Gastrocnemius medialis (tissue), 4 donors: ENCODE measurements around the gene SLC6A17.

ENCODE experiments used
- CTCF ChIP-seq, 5 experiments: fragments of 450-650 bp in 3 of 5; fragments of 200-600 bp in 2 of 5; sonication (generic) in 2 of 5; IDR thresholded peaks in 4 of 5; conservative IDR thresholded peaks in 1 of 5; 1 replicate in 4 of 5; 2 replicates in 1 of 5; pipeline ENCODE4 v1.5.1; 2016 to 2019; ENCODE audit warnings: antibody characterized with exemption in 5 of 5, mild to moderate bottlenecking in 3 of 5, moderate library complexity in 3 of 5
- POLR2A ChIP-seq, 2 donors: fragments of 450-650 bp; IDR thresholded peaks; one replicate each; pipeline ENCODE4 v1.6.1; 2017; ENCODE audit warnings: antibody characterized with exemption in 2 of 2, mild to moderate bottlenecking in 2 of 2, moderate library complexity in 2 of 2

GRCh38 chr1:110166861-110167260 lies 16.6 kb downstream of the SLC6A17 start:
- TF ChIP-seq POLR2A (IDR thresholded peaks at IDR 0.05) (no peak), CTCF (IDR thresholded peaks at IDR 0.05 in 4 of 5, conservative IDR thresholded peaks at IDR 0.05 in 1 of 5) (no peak)
